Gastroesophageal sphincter (tissue), 4 donors: ENCODE data around the gene EPHA4. TPM values are rescaled to one million over a fixed set of nuclear protein-coding genes. Genes with fewer than 3 reads are reported as not detected.

Experiments
- ATAC-seq: fragments of 150-250 bp; one replicate; pipeline ENCODE4 v1.9.1; 2016; ENCODE audit warnings: mild to moderate bottlenecking, moderate library complexity
- H3K27ac ChIP-seq, 4 donors: fragments of 200-600 bp; sonication (generic) in 3 of 4; 1 replicate in 3 of 4; 2 replicates in 1 of 4; pipeline ENCODE4 v1.5.1; 2016 to 2019
- H3K27me3 ChIP-seq: fragments of 200-600 bp; sonication (generic); one replicate; pipeline ENCODE4 v1.5.1; 2019
- H3K36me3 ChIP-seq, 2 donors: fragments of 200-600 bp; sonication (generic); one replicate each; pipeline ENCODE4 v1.5.1; 2019; ENCODE audit warnings: control low read depth in 1 of 2
- H3K4me1 ChIP-seq, 3 donors: fragments of 200-600 bp; sonication (generic); 1 replicate in 2 of 3; 2 replicates in 1 of 3; pipeline ENCODE4 v1.5.1; 2016 to 2019; ENCODE audit warnings: control low read depth in 2 of 3
- H3K4me3 ChIP-seq, 2 donors: fragments of 200-600 bp; sonication (generic); one replicate each; pipeline ENCODE4 v1.5.1; 2019; ENCODE audit warnings: mild to moderate bottlenecking in 1 of 2, moderate library complexity in 1 of 2
- H3K9me3 ChIP-seq, 3 donors: fragments of 200-600 bp; sonication (generic); one replicate each; pipeline ENCODE4 v1.5.1; 2017 to 2019; ENCODE audit warnings: control low read depth in 2 of 3
- CTCF ChIP-seq, 4 experiments: fragments of 200-600 bp in 2 of 4; fragments of 450-650 bp in 2 of 4; sonication (generic) in 1 of 4; IDR thresholded peaks; one replicate each; pipeline ENCODE4 v1.5.1; 2017 to 2019; ENCODE audit warnings: antibody characterized with exemption in 4 of 4, mild to moderate bottlenecking in 2 of 4, moderate library complexity in 2 of 4
- EP300 ChIP-seq: sonication (generic); formaldehyde crosslinking; IDR thresholded peaks from one replicate; pipeline ENCODE4 v1.6.1; 2017; ENCODE audit warnings: antibody characterized with exemption, mild to moderate bottlenecking
- POLR2A ChIP-seq, 2 donors: fragments of 450-650 bp; IDR thresholded peaks; one replicate each; pipeline ENCODE4 v1.6.1; 2017; ENCODE audit warnings: antibody characterized with exemption in 2 of 2, mild to moderate bottlenecking in 2 of 2, moderate library complexity in 1 of 2
- POLR2AphosphoS5 ChIP-seq: sonication (generic); formaldehyde crosslinking; IDR thresholded peaks from one replicate; pipeline ENCODE4 v1.6.1; 2017; ENCODE audit warnings: antibody characterized with exemption
- WGBS, 2 donors: methylation state at CpG; one replicate each; pipeline ENCODE4 v1.1.5; 2018; ENCODE audit warnings: low coverage in 1 of 2; 5-methylcytosine and 5-hydroxymethylcytosine counted together
- total RNA-seq, 4 donors: library from RNA; depleted of rRNA; stranded (reverse); fragments of >200 nt; gene quantifications; one replicate each; pipeline ENCODE4 v1.1.0, GENCODE V29; 2016

EPHA4 gene
- total RNA-seq, 4 donors from 2014 or later: 21.3 to 41.2 (median 31.6) TPM

DNA sequence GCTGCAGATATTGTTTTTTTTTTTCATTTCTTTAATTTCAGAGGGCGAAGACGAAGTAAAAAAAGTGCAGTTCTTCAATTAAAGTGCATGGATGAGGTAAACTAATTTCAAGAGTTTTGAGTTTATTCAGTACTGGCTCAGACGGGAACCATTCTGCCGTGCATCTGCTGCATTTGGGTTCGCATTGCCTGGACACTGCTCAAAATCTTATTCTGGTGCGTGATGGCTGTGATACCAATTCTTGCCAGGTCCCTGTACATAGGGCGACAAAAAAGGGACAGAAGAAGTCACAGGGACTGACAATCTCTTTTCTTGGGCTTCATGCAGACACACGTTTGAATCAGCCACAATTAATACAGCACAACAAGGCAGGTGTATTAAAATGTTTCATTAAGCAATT lies 146.2 kb downstream of the EPHA4 start:
- Histone ChIP-seq H3K4me1 (peaks cover 4 to 35% (median 10%) of the 10 kb centered on the region in 3 donors), H3K27me3 (no peaks in the 10 kb centered on the region), H3K27ac (no peak overlapping the region), H3K4me3 (no peak overlapping the region), H3K36me3 (peaks cover 0 to 16% of the 10 kb centered on the region in 2 donors), H3K9me3 (no peaks in the 10 kb centered on the region)
- TF ChIP-seq POLR2A (IDR thresholded peaks at IDR 0.05): no peak
- TF ChIP-seq CTCF (IDR thresholded peaks at IDR 0.05): no peak
- no peak for TF ChIP-seq EP300
- TF ChIP-seq POLR2AphosphoS5: no peak
- no peak for ATAC-seq
- WGBS, 2 donors: 88 to 97% methylated on average over 6 to 8 of the region's 8 CpGs

DNA sequence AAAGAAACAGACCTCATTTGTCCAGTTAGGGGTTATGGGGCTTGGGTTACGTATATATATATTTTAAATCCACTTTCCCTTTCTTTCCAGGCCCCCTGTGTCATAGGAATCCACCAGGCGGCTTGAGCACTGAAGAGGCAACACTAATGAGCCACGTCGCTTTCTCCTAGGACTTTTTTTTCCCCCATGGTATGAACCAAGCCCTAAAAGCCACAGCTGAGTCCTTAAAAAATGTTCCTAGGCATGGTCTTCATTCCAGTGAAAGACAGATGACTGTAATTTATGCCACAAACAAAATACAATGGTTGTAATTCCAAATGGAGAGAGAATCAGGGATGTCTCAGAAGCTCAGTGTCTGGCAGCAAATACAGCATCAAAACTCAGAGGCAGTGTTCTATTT lies 146.8 kb downstream of the EPHA4 start:
- no peak overlapping the region for H3K27ac ChIP-seq
- no peaks in the 10 kb centered on the region for H3K9me3 ChIP-seq
- H3K4me1 ChIP-seq: peaks cover 3 to 33% (median 10%) of the 10 kb centered on the region in 3 donors
- H3K4me3 ChIP-seq: no peak overlapping the region
- peaks cover 0 to 16% of the 10 kb centered on the region in 2 donors for H3K36me3 ChIP-seq
- no peaks in the 10 kb centered on the region for H3K27me3 ChIP-seq
- TF ChIP-seq EP300: no peak
- TF ChIP-seq POLR2A (IDR thresholded peaks at IDR 0.05): no peak
- no peak for TF ChIP-seq POLR2AphosphoS5
- no peak for TF ChIP-seq CTCF (IDR thresholded peaks at IDR 0.05)
- 90 to 94% methylated on average over 2 to 3 of the region's 4 CpGs for WGBS, 2 donors
- ATAC-seq: no peak

GRCh38 chr2:221423210-221423804 lies 148.8 kb downstream of the EPHA4 start:
- Histone ChIP-seq H3K4me3 (no peak overlapping the region), H3K36me3 (peaks cover 0 to 32% of the 10 kb centered on the region in 2 donors), H3K27me3 (no peaks in the 10 kb centered on the region), H3K9me3 (no peaks in the 10 kb centered on the region), H3K4me1 (peaks cover 0 to 24% (median 10%) of the 10 kb centered on the region in 3 donors), H3K27ac (peak overlapping the region in 1 of 4 donors; percentile 29)
- TF ChIP-seq POLR2AphosphoS5 (no peak), EP300 (no peak), CTCF (IDR thresholded peaks at IDR 0.05) (no peak), POLR2A (IDR thresholded peaks at IDR 0.05) (no peak)
- ATAC-seq: no peak
- 0 to 33% methylated on average over 3 of the region's 3 CpGs for WGBS, 2 donors

DNA sequence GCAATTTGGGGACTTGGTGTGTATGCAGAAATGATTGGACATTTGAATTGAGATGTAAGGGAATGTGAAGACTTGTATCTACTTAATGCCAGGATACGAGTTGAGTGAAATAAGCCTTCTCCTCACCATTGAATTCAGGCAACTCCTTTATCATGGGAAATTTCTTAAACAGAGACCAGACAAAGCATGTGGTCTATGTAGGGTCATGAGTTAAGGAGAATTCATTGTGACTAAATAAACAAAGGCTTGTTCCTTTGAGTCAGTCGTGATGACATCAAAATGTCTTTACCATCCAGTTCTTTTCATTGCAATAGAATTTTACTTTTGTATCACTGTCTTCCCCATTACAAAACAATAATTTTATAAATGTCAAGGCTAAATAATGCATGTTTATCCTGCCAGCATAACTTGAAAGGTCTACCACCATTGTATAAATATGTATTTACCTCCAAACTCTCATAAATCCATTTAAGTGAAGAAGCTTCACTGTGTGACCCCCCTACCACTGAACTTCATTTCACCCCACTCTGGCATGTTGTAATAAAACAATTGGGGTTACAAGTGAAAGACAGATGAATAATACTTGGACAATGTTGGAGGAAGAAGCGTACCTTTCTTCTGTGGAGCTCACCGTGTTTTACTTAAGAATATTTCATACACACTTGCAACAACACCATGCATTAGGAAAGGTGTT lies 149.4 kb downstream of the EPHA4 start:
- Histone ChIP-seq H3K4me3 (no peak overlapping the region), H3K36me3 (peaks cover 0 to 32% of the 10 kb centered on the region in 2 donors), H3K4me1 (peaks cover 0 to 24% (median 10%) of the 10 kb centered on the region in 3 donors), H3K27ac (no peak overlapping the region), H3K27me3 (no peaks in the 10 kb centered on the region), H3K9me3 (no peaks in the 10 kb centered on the region)
- no peak for ATAC-seq
- no peak for TF ChIP-seq CTCF (IDR thresholded peaks at IDR 0.05)
- TF ChIP-seq EP300: no peak
- WGBS, 2 donors: 56 to 62% methylated on average over 4 of the region's 4 CpGs

DNA sequence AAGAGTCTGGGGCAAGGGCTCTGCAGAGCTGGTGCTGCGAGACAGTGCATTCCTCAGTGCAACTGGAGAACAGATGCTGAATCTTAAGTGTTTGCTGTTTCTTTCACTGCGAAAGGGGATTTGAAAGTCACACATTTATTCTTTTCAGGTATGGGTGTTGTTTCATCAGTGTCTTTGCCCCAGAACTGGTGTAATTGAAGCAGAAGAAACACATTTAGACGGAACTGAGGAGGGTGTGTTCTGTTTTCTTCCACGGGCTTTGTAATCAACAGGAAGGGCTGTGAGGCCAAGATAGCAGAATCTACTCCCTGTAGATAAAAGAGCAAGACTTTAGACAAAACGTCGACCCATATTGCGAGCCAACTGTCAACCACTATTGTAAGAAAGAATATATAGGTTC lies 151.9 kb downstream of the EPHA4 start:
- 67 to 72% methylated on average over 7 of the region's 7 CpGs for WGBS, 2 donors
- no peak for ATAC-seq
- Histone ChIP-seq H3K27ac (no peak overlapping the region), H3K4me1 (peaks cover 0 to 18% (median 10%) of the 10 kb centered on the region in 3 donors), H3K36me3 (peaks cover 0 to 20% of the 10 kb centered on the region in 2 donors), H3K4me3 (no peak overlapping the region), H3K27me3 (no peaks in the 10 kb centered on the region), H3K9me3 (no peaks in the 10 kb centered on the region)
- TF ChIP-seq POLR2A (IDR thresholded peaks at IDR 0.05) (no peak), CTCF (IDR thresholded peaks at IDR 0.05) (no peak), POLR2AphosphoS5 (no peak), EP300 (no peak)
